Stimulated activated CD4-positive, alpha-beta T cell treated with anti-CD3 and anti-CD28 coated beads, Interleukin-12 subunit alpha, Interleukin-12 subunit beta, amount 100 ng/mL, for 4 hours (primary cell): ENCODE results near the gene UBE2S.
A peak's percentile ranks its signal among the peaks of the same experiment; 100 is the strongest.
"Not testable (repeated sequence)": the region's sequence is repeated elsewhere in the genome, so short reads cannot be mapped to it uniquely, and the experiment has no call there.

ENCODE experiments used
- DNase-seq: peaks from one replicate; pipeline ENCODE4 v3.0.0-alpha.2; 2020

UBE2S gene

DNA sequence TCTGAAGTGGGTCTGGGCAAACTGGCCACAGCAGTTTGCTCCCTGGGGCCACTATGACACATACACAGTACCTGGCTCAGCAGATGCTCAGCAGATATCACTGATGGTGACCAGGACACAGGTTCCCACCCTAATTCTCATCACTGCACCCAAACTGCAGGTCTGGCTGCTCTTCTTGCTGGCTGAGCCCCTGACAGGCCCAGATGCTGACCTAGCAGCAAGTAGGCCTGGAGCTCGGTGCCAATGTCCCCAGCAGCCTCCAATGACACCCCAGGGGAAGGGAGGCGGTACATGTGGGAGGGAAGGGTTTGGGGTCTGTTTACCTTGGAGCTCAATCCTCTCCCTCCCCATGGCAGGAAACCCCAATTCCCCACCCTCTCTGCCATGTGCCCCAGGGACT lies 5.1 kb downstream of the UBE2S start:
- DNase-seq = no peak

DNA sequence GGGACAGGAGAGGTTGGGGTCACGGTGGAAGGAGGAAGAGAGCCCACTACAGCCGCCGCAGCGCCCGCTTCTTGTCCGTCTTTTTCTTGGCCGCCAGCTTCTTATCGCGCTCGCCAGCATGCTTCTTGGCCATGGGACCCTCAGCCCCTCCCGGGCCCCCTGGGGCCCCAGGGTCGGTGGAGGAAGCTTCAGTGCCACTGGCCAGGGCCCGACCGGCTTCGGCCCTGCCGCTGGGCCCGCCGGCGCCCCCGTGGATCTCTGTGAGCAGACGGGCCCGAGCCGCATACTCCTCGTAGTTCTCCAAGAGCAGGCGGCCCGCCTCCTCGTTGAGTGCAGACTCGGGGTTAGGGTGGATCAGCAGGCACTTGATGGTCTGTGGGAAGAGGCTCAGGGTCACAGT lies 6.2 kb downstream of the UBE2S start:
- not testable (repeated sequence) for DNase-seq

DNA sequence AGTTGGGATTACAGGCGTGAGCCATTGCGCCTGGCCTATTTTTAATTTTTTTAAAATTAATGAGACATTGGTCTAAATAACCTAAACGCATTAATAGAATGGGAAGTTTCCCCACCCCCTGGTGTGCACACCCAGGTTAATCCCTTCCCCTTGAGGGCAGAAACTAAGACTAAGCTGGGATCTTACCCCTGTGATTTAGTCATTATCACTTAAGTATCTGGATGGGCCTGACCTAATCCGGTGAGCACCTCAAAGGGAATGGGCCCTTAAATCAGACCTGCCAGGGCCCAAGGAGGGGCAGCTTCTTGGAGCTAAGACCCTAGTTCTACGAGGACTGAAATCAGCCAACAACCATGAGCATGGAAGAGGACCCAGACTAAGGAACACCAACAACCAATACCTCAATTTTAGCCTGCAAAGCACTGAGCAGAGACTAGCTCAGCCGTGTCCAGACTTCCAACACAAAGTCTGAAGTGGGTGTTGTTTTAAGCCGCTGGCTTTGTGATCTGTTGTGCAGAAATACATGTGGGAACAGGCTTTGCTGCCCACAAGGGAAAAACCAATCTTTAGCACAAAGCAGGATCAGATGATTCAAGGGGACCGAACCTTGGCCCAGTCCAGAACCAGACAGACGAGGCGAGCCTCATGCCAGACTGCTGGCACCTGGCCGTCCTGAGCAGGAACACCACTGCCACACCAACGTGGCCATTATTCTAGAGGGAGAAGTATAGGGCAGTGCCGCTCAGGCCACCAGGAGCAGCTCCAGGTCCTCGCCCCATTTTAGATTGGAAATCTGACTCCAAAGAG lies 7.1 kb downstream of the UBE2S start:
- DNase-seq = no peak

DNA sequence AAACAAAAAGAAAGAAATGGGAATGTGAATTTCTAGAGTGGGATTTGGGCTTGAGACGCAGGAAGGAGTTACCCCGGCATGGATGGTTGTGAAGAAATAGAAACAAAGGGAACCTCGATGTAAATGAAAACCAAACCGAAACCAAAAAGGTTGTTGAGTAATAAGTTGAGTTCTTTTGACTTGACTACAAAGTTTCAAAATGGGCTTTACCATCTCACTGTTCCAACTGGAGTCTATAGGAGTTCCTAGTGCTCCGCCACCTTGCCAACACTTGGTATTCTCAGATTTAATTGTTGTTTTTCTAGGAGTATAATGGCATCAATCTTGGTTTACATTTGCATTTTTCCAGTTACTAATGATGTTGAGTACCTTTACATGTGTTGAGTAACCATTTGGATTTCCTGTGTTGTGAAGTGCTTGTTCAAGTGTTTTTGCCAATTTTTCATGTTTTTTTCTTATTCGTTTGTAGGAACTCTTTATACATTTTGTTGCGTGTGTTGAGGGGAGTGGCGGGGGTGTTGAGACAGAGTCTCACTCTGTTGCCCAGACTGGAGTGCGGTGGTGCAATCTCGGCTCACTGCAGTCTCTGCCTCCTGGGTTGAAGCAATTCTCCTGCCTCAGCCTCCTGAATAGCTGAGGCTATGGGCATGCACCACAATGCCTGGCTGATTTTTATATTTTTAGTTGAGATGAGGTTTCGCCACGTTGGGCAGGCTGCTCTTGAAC lies 9.2 kb downstream of the UBE2S start:
- DNase-seq = no peak

DNA sequence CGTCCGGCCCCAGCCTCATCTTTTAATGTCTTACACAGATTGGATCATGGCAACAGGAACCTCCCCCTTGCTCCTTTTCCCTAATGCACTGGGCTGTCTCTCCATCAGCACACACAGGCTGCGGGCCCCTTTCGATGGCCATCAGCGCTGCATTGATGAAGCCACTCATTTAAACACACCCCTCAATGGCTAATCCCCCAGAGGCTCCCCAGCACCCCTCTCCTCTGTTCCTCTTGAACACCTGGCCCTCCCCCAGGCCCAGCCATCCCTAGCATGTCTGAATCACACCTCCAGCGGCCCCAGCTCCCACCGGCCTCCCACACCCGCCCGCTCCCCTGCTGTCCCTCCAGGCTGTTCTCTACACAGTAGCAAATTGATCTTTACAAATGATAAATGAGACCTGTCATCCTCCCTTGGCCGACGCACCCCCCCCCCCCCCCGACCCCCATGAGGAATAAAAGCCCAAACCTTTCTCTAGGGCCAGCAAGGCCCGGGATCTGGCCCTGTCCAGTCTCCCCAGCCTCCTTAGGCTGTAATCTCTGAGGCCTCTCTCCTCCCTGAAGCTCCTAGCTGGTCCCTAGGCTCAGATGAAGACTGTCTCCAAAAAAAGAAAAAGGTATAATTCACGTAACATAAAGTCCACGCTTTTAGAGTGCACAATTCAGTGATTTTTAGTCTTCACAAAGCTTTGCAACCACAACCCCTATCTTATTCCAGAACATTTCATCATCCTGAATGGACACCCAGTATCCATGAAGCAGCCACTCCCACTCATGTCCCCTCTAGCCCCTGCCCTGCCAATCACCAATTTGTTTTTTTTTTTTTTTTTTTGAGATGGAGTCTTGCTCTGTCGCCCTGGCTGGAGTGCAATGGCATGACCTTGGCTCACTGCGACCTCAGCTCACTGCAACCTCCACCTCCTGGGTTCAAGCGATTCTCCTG lies 14.5 kb downstream of the UBE2S start:
- no peak for DNase-seq

DNA sequence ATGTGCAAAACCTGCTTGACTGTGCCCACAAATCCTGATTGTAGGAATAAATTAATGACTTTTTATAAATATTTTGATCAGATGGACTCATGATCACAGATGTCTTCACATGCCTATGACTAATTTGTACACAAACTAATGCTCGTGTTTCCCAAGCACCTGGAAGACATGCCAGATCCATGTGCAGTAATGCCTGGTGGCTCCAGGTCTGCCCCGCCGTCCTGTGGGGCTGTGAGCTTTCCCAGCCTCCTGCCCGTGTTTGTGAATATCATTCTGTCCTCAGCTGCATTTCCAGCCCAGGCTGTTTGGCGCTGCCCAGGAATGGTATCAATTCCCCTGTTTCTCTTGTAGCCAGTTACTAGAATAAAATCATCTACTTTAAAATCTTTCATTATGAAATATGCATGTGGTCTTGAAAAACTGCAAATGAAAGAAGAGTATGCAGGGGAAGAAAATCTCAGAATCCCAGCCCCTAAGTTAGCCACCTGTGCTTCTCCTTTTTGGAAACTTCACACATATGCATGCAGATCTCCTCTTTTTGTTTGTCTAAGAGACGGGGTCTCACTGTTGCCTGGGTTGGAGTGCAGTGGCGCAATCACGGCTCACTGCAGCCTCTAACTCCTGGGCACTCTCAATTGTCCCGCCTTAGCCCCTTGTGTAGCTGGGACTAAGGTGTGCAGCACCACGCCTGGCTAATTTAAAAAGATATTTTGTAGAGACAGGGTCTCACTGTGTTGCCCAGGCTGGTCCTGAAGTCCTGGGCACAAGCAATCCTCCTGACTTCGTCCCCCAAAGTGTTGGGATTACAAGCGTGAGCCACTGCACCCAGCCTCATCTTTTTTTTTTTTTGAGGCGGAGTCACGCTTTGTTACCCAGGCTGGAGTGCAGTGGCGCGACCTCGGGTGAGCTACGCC lies 15.6 kb downstream of the UBE2S start:
- no peak for DNase-seq

DNA sequence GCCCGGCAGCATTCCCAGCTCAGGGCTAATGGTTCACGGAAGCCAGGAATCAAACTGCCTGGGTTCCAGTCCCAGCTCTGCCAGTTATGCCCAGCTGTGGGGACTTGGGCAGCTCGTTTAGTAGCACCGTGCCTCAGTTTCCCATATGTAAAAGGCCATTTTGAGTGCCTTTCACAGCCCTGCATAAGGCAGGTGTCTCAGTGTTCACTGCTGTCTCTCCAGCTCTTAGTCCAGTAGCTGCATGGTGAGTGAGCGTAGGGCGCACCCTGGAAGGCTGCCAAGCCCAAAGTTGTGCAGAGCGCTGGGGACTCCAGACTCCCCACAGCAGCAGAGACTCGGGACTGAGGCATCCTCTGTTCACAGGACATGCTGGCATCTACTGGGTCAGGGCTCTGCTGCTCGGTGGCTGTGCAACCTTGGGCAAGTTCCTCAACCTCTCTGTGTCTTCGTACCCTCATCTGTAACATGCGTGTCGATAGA lies 16.4 kb downstream of the UBE2S start:
- no peak for DNase-seq

DNA sequence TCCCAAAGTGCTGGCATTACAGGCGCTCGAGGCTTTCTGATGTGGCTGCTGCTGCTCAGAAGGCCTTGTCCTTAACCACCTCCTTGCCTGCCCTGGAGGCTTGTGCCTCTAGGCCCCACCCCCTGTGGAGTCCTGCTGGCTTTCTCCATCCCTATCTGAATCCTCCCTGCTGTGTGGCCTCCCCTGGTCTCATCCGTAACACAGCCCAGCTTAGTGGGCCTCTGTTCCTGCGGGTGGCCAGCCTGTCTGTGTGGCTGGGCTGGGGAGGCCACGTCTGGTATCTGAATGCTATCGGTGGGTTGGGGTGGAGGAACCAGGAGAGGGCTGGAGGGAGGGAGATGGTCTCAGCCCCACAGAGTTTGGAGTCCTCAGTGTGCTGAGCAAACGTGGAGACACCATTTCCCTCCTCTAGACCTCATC lies 17.1 kb downstream of the UBE2S start:
- DNase-seq = no peak

DNA sequence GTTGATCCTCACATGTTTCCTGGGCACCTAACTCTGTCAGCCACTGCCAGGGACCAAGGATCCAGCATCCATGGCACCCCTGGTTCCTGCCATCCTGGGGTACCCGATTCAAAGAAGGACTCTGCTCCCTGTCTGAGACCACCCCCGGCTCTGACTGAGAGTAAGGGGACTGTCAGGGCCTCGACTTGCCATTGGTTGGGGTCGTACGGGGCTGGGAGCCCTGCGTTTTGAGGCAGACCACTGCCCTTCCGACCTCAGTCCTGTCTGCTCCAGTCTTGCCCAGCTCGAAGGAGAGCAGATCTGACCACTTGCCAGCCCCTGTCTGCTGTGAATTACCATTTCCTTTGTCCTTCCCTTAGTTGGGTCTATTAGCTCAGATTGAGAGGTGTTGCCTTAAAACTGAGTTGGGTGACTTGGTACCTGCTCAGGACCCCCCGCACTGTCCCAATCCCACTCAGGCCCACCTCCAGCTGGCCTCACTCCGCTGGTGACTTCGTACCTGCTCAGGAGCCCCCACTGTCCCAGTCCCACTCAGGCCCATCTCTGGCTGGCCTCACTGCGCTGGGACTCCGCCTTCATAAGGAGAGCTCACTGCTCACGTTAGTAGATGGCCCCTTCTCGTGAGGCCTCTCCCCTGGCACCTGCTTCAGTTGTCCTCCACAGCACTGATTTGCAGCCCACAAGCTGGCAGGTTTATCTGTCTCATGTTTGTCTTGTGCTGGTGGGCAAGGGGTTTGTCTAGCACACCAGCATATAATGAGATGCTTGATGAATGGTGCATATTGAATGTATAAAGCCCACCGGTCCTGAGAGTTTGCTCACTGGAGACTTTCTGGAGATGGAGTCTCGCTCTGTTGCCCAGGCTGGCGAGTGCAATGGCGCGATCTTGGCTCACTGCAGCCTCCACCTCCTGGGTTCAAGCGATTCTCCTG lies 17.9 kb downstream of the UBE2S start:
- no peak for DNase-seq

DNA sequence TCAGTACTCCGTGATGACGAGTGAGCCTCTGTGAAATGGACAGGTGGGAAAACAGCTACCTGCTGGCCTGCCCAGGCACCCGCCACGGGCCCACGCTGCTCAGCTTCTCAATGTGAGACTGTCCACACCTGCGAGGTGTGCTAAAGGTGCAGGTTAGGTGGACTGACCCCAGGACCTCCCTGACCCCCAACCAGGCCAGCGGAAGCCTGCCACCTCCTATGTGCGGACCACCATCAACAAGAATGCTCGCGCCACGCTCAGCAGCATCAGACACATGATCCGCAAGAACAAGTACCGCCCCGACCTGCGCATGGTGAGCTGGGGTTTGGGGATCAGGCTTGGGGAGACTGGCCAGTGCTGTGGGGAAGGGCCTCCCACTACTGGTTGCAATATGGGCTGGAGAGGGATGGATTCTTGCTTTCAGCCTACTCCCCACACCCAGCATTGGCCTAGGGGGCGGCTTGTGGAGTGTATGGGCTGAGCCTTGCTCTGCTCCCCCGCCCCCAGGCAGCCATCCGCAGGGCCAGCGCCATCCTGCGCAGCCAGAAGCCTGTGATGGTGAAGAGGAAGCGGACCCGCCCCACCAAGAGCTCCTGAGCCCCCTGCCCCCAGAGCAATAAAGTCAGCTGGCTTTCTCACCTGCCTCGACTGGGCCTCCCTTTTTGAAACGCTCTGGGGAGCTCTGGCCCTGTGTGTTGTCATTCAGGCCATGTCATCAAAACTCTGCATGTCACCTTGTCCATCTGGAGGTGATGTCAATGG lies 19.7 kb downstream of the UBE2S start:
- DNase-seq = no peak

DNA sequence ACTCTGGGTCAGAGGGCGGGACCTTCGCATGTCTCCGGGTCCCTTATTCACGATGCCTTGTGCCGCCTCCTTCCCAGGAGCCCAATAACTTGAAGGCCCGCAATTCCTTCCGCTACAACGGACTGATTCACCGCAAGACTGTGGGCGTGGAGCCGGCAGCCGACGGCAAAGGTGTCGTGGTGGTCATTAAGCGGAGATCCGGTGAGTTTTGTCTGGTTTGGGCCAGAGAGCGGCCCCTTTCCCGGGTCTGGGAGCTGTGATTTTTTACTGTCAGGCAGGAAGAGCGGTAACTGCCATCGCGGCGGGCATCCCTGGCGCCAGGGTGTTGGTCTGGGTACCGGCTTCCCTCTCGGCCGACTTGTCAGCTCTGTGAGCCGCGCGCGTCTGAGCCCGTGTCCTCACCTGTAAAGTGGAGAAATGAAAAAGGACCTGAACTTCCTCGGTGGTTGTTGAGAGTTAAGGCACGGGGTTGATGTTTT lies 21.1 kb downstream of the UBE2S start:
- DNase-seq = no peak

DNA sequence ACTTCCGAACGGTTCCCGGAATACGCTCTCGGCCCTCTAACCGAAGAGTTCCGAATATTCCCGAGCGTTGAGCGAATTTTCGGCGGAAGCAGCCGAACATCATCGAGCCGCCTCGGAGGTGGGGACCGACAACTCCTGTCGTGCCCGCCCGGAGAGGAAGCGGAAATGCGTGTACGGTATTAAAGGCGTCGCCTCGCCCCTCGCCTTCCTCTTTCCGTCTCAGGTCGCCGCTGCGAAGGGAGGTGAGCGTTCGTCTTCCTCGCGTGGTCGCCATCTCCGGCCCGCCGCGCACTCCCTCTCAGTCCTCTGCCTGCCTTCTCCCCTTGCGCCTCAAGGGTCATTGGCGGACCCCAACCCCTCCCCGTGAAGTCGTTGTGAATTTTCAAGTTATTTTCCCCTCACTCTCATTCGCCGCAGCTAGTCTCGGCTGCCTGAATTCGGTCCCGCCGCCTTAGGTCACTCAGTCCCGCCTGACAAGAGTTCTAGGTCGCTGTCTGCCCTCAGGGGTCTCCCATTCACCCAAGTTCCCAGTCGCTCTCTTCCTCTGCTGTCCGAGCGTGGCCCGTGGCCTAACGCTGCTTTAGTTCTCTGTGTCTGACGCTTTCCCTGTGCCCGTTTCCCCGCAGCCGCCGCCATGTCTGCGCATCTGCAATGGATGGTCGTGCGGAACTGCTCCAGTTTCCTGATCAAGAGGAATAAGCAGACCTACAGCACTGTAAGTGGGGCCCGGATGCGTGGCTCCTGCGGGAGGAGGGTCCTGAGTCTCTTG lies 21.7 kb downstream of the UBE2S start, which contains the start of gene RPL28:
RPL28 (plus strand) TSS at position 209 of the 769 bp plus-strand sequence; CDS start at position 635, 426 bp downstream.
- DNase-seq = peak; percentile 97

DNA sequence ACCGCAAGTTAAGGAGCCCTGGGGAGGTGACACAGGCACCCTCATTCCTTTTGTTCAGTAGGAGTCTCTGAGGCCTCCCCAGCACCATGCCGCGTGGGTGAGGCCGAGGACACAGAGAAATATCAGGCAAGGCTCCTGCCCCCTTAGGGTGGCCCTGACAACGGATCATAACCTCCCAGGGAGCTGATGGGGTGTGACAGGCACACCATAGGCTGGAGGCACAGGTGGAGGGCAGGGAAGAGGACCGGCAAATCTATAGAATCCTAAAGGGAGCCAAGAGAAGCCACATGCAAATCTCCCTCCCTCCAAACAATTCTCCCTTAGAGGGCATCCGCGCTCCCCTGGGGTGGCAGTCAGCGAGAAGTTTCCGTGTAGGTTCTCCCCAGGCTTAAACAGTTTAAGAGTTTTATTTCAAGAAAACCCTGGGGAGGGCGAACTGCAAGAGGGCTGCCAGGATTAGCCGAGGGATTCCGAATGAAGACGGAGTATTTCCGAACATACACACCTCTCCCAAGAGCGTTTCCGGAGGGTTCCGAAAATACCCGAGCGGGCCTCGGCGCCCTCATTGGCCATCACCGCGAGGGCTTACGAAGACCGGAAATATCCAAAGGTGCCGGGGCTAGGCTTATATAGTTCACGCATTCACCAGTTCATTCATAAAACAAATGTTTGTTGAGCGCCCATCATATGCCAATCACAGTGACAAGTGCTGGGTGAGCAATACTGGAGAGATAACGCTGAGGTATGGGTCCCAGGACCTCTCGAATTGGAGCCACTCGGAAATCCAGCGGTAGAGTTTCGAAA lies 22.5 kb downstream of the UBE2S start:
- DNase-seq = peak; percentile 95

DNA sequence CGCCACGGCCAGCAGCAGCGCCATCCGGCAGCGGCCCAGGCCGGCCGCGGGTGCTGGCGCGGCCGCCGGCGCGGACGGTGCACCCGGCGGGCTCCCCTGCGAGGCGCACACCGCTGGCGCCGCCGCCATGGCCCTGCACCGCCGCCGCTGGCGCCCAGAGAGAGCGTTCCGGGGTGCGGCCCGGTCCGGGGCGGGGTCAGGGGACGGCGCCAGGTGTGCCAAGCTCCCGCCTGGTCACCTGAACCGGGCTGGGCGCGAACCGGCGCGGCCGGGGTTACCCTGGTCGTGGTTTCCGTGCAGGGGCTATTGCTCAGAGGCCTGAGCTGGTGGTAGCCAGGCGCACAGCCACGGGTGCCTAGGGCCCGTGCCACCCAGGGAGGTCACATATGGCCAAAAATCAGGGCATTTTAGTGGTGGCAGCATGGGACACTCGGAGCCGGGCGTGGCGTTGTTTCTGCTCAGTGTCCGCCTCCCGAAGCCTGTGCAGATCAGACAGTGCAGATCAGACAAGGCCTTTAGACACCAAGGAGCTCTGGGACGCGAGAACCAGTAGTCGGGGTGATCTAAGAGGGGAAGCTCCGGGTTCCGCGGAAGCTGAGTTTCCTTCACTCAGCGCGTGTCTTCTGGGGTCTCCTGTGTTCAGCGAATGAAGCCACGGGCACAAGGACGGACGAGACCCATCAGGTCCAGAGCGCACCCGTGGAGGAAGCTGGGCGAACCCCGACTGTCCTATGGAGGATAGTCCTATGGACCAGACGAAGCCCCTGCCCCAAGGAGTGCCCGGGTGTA lies 23.3 kb downstream of the UBE2S start, which contains the start of gene TMEM238:
TMEM238 (minus strand) TSS at position 162 of the 789 bp plus-strand sequence; CDS start at position 129, 33 bp downstream.
- DNase-seq = peak; percentile 51

DNA sequence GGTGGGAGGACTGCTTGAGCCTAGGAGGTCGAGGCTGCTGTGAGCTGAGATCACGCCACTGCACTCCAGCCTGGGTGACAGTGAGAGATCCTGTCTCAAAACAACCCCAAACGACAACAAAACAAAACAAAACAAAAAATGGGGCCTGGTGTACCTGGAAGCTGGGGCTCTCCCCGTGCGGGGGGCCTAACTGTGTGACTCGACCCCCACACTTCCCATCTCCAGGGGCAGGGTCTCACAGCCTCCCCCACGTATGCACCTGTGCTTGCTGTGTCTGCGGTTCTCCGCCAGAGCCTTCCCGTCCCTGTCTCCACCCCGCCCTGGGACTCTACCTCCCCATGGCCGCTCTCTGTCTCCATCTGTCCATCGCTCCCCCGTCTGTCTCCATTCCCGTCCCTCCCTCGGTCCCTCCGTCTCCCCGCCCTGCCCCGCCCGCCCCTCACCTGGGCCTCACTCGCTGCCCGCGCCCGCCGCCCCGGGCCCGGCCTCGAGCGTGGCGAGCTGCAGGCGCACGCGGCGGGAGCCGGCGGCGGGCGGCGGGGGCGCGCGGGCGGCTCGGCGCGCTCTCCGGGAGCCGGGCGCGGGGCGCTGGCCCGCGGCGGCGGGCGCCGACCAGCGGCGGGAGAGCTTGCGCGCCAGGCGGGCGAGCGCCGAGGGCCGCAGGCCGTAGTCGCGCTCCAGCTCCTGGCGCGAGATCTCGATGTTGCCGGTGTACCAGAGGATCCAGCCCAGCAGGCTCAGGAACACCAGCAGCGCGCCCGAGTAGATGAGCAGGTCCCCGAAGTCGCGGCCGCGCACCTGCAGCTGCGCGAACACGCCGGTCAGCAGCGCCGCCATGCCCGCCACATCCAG lies 24.1 kb downstream of the UBE2S start:
- peak; percentile 51 for DNase-seq

DNA sequence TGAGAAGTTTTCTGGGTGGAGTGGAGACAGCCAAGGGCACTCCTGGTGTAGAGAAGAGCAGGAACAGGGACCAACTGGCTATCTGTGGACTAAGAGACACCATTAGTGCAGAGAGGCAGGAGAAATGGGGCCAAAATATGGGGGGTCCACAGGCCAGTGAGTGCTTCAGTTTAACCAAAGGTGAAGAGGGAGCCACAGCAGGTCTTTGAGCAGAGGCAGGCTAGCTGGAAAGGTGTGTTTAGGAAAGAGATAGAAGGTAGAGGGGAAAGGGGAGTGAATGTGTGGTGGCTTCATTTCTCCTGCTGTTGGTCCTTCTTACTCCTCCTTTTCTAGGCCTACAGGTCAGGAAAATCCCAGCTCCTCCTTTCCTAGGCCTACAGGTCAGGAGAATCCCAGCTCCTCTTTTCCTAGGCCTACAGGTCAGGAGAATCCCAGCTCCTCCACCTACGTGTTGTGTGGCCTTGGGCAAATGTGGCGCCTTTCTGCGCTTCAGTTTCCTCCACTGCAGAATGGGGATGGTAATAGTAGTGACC lies 25.0 kb downstream of the UBE2S start:
- no peak for DNase-seq
